Measurements from ENCODE around the gene MARCHF3.

Gene MARCHF3

GRCh38 chr5:126928041-126928440 lies 102.3 kb downstream of the MARCHF3 start:
- no peak for TF ChIP-seq CTCF (IDR thresholded peaks at IDR 0.05; ENCODE audit: low read length)
- no peak for TF ChIP-seq EZH2 (optimal IDR thresholded peaks at IDR 0.05; ENCODE audit: low read depth, low read length)
- TF ChIP-seq EZH2phosphoT487 (IDR thresholded peaks at IDR 0.05; ENCODE audit: low read length): no peak
- Histone ChIP-seq H3K4me1 (ENCODE audit: low read length) (no peaks in the 10 kb centered on the region), H3K27me3 (replicated peaks; ENCODE audit: insufficient read depth, low read length) (no peaks in the 10 kb centered on the region), H2AFZ (ENCODE audit: low read length) (no peak overlapping the region), H3K9me3 (replicated peaks; ENCODE audit: insufficient read depth, low read length) (no peaks in the 10 kb centered on the region), H3K36me3 (replicated peaks; ENCODE audit: insufficient read depth, low read length) (no peaks in the 10 kb centered on the region), H4K20me1 (ENCODE audit: insufficient read depth, low read length) (no peaks in the 10 kb centered on the region), H3K27ac (ENCODE audit: low read length) (no peak overlapping the region), H3K79me2 (ENCODE audit: low read length) (no peaks in the 10 kb centered on the region), H3K9me2 (replicated peaks; ENCODE audit: insufficient read depth, low read length) (no peaks in the 10 kb centered on the region), H3F3A (ENCODE audit: insufficient read depth, low read length) (no peaks in the 10 kb centered on the region), H3K4me3 (ENCODE audit: low read length) (no peak overlapping the region), H3K9ac (ENCODE audit: low read length) (no peak overlapping the region), H3K4me2 (ENCODE audit: low read depth, low read length) (no peak overlapping the region)
- DNase-seq: no peak

- Histone ChIP-seq H3K9me2 (replicated peaks; ENCODE audit: insufficient read depth, low read length) (no peaks in the 10 kb centered on the region), H3K9ac (ENCODE audit: low read length) (no peak overlapping the region), H3K27ac (ENCODE audit: low read length) (no peak overlapping the region), H4K20me1 (ENCODE audit: insufficient read depth, low read length) (no peaks in the 10 kb centered on the region), H3K4me3 (ENCODE audit: low read length) (no peak overlapping the region), H3F3A (ENCODE audit: insufficient read depth, low read length) (no peaks in the 10 kb centered on the region), H2AFZ (ENCODE audit: low read length) (no peak overlapping the region), H3K27me3 (replicated peaks; ENCODE audit: insufficient read depth, low read length) (no peaks in the 10 kb centered on the region), H3K36me3 (replicated peaks; ENCODE audit: insufficient read depth, low read length) (no peaks in the 10 kb centered on the region), H3K9me3 (replicated peaks; ENCODE audit: insufficient read depth, low read length) (no peaks in the 10 kb centered on the region), H3K4me2 (ENCODE audit: low read depth, low read length) (no peak overlapping the region), H3K4me1 (ENCODE audit: low read length) (no peaks in the 10 kb centered on the region), H3K79me2 (ENCODE audit: low read length) (no peaks in the 10 kb centered on the region)
- TF ChIP-seq CTCF (IDR thresholded peaks at IDR 0.05; ENCODE audit: low read length) (no peak), EZH2phosphoT487 (IDR thresholded peaks at IDR 0.05; ENCODE audit: low read length) (no peak), EZH2 (optimal IDR thresholded peaks at IDR 0.05; ENCODE audit: low read depth, low read length) (no peak)
- DNase-seq: no peak
Observed at GRCh38 chr5:126927429-126927828, 102.9 kb downstream of the MARCHF3 start.

DNA sequence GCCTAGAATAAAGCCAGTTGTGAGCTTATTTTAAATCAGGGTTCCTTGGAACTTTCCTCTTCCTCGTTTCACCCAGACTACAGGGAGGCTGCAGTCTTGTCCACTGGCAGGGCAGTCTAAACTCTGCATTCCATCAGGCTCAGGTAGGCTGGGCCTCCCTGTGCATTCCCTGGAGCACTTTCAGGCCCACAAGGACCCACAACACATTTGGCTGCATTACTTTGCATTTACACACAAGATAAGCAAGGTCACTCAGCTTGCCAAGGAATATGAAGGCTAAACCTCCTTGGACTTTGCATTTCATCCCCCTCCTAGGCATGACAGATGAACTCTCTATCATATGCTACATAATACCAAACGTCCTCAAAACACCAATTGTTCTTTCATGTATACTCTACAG lies 104.2 kb downstream of the MARCHF3 start:
- Histone ChIP-seq H2AFZ (ENCODE audit: low read length) (no peak overlapping the region), H3K4me1 (ENCODE audit: low read length) (no peaks in the 10 kb centered on the region), H4K20me1 (ENCODE audit: insufficient read depth, low read length) (no peaks in the 10 kb centered on the region), H3K4me3 (ENCODE audit: low read length) (no peak overlapping the region), H3K9me3 (replicated peaks; ENCODE audit: insufficient read depth, low read length) (no peaks in the 10 kb centered on the region), H3K4me2 (ENCODE audit: low read depth, low read length) (no peak overlapping the region), H3K9ac (ENCODE audit: low read length) (no peak overlapping the region), H3F3A (ENCODE audit: insufficient read depth, low read length) (no peaks in the 10 kb centered on the region), H3K79me2 (ENCODE audit: low read length) (no peaks in the 10 kb centered on the region), H3K36me3 (replicated peaks; ENCODE audit: insufficient read depth, low read length) (no peaks in the 10 kb centered on the region), H3K27me3 (replicated peaks; ENCODE audit: insufficient read depth, low read length) (no peaks in the 10 kb centered on the region), H3K27ac (ENCODE audit: low read length) (no peak overlapping the region), H3K9me2 (replicated peaks; ENCODE audit: insufficient read depth, low read length) (no peaks in the 10 kb centered on the region)
- no peak for DNase-seq
- TF ChIP-seq EZH2 (optimal IDR thresholded peaks at IDR 0.05; ENCODE audit: low read depth, low read length): no peak
- TF ChIP-seq EZH2phosphoT487 (IDR thresholded peaks at IDR 0.05; ENCODE audit: low read length): no peak

DNA sequence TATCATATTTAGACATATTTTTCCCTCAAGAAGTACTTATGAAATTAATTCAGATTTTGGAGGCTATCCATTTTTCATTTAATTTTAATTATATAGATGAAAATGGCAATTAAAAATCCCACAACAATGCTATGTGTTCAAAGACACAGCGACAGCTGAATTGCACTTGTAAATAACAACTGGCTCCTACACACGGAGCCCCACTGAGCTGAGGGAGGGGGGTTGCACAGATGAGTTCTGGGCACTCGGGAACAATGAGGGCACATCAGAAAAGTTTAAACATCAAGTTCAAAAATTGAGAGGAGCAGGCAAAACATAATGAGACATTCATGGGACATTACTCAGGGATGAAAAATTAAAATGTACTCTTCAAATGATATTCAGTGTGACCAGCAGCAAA lies 104.9 kb downstream of the MARCHF3 start:
- Histone ChIP-seq H3K27ac (ENCODE audit: low read length) (no peak overlapping the region), H3K9ac (ENCODE audit: low read length) (no peak overlapping the region), H3K4me1 (ENCODE audit: low read length) (no peaks in the 10 kb centered on the region), H3K79me2 (ENCODE audit: low read length) (no peaks in the 10 kb centered on the region), H2AFZ (ENCODE audit: low read length) (no peak overlapping the region), H3K27me3 (replicated peaks; ENCODE audit: insufficient read depth, low read length) (no peaks in the 10 kb centered on the region), H4K20me1 (ENCODE audit: insufficient read depth, low read length) (no peaks in the 10 kb centered on the region), H3K9me2 (replicated peaks; ENCODE audit: insufficient read depth, low read length) (no peaks in the 10 kb centered on the region), H3F3A (ENCODE audit: insufficient read depth, low read length) (no peaks in the 10 kb centered on the region), H3K4me2 (ENCODE audit: low read depth, low read length) (no peak overlapping the region), H3K4me3 (ENCODE audit: low read length) (no peak overlapping the region), H3K36me3 (replicated peaks; ENCODE audit: insufficient read depth, low read length) (no peaks in the 10 kb centered on the region), H3K9me3 (replicated peaks; ENCODE audit: insufficient read depth, low read length) (no peaks in the 10 kb centered on the region)
- TF ChIP-seq CTCF (IDR thresholded peaks at IDR 0.05; ENCODE audit: low read length) (no peak), EZH2phosphoT487 (IDR thresholded peaks at IDR 0.05; ENCODE audit: low read length) (no peak), EZH2 (optimal IDR thresholded peaks at IDR 0.05; ENCODE audit: low read depth, low read length) (no peak)
- no peak for DNase-seq

All from MM.1S (cell line).